Stimulated activated CD8-positive, alpha-beta memory T cell treated with anti-CD3 and anti-CD28 coated beads, Interleukin-4, amount 100 ng/mL, for 1 hour (primary cell): ENCODE data around the gene SIGLEC8.
A peak's percentile ranks its signal among the peaks of the same experiment; 100 is the strongest.
"Not testable (repeated sequence)": the region's sequence is repeated elsewhere in the genome, so short reads cannot be mapped to it uniquely, and the experiment has no call there.

Experiments used
- DNase-seq, 2 donors: peaks; one replicate each; pipeline ENCODE4 v3.0.0-alpha.2; 2020; ENCODE audit warnings: low read depth in 2 of 2, low spot score in 1 of 2

Gene SIGLEC8

GRCh38 chr19:51473009-51473707 lies 14.9 kb upstream of the SIGLEC8 start:
- DNase-seq, result peak; percentile 75 to 87

GRCh38 chr19:51472607-51473006 lies 14.4 kb upstream of the SIGLEC8 start:
- no peak for DNase-seq

GRCh38 chr19:51471527-51471926 lies 13.3 kb upstream of the SIGLEC8 start:
- no peak for DNase-seq

- no peak for DNase-seq
Measured at GRCh38 chr19:51470966-51471365, 12.7 kb upstream of the SIGLEC8 start.

- no peak for DNase-seq
Measured at GRCh38 chr19:51469629-51470028, 11.4 kb upstream of the SIGLEC8 start.

- DNase-seq, result no peak
Measured at GRCh38 chr19:51469162-51469561, 10.9 kb upstream of the SIGLEC8 start.

GRCh38 chr19:51468545-51468920 lies 10.3 kb upstream of the SIGLEC8 start:
- no peak for DNase-seq

- DNase-seq, result no peak
Measured at GRCh38 chr19:51467864-51468544, 9.8 kb upstream of the SIGLEC8 start.

GRCh38 chr19:51466723-51467122 lies 8.5 kb upstream of the SIGLEC8 start:
- no peak for DNase-seq

- not testable (repeated sequence) for DNase-seq
Measured at GRCh38 chr19:51463976-51464581, 5.8 kb upstream of the SIGLEC8 start.

GRCh38 chr19:51462681-51463080 lies 4.4 kb upstream of the SIGLEC8 start:
- no peak for DNase-seq

- no peak for DNase-seq
Measured at GRCh38 chr19:51462276-51462675, 4.0 kb upstream of the SIGLEC8 start.

GRCh38 chr19:51461723-51462161 lies 3.5 kb upstream of the SIGLEC8 start:
- no peak for DNase-seq

GRCh38 chr19:51460164-51460992 lies 2.1 kb upstream of the SIGLEC8 start:
- no peak for DNase-seq

GRCh38 chr19:51458899-51459505 lies 748 bp upstream of the SIGLEC8 start:
- DNase-seq, result no peak

- no peak for DNase-seq
Measured at GRCh38 chr19:51457351-51458013, 772 bp downstream of the SIGLEC8 start.

- DNase-seq, result no peak
Measured at GRCh38 chr19:51456541-51457290, 1.5 kb downstream of the SIGLEC8 start.

- DNase-seq, result no peak
Measured at GRCh38 chr19:51450730-51451307, 7.4 kb downstream of the SIGLEC8 start.

GRCh38 chr19:51448411-51449016 lies 9.7 kb downstream of the SIGLEC8 start:
- DNase-seq, result no peak
